Measurements from ENCODE around the gene CD9. TPM values are rescaled to one million over a fixed set of nuclear protein-coding genes. Genes with fewer than 3 reads are reported as not detected.
A peak's percentile ranks its signal among the peaks of the same experiment; 100 is the strongest.

Gene CD9
- polyA plus RNA-seq, 3 donors, result 7.6 to 323 (median 7.7) TPM

GRCh38 chr12:6203601-6204000, 3.4 kb downstream of the CD9 start:
- H3K27ac ChIP-seq (ENCODE audit: low read depth in 1 of 2, low read length in 2 of 2), result no peak overlapping the region
- H3K27me3 ChIP-seq (ENCODE audit: control insufficient read depth in 2 of 2, insufficient read depth in 2 of 2, low read length in 2 of 2), result peaks cover 33 to 46% of the 10 kb centered on the region in 2 donors
- H3K4me1 ChIP-seq (ENCODE audit: control insufficient read depth in 1 of 2, insufficient read depth in 2 of 2, low read length in 2 of 2), result peaks cover 19 to 22% of the 10 kb centered on the region in 2 donors
- H3K79me2 ChIP-seq (ENCODE audit: insufficient read depth, low read length), result no peaks in the 10 kb centered on the region
- no peaks in the 10 kb centered on the region for H4K20me1 ChIP-seq (ENCODE audit: insufficient read depth, low read length)
- peaks cover 0 to 4% of the 10 kb centered on the region in 2 donors for H3K9me3 ChIP-seq (replicated peaks in 1 of 2; ENCODE audit: control insufficient read depth in 1 of 2, insufficient read depth in 1 of 2, low read length in 2 of 2)
- no peak overlapping the region for H2AFZ ChIP-seq (ENCODE audit: insufficient read depth, low read depth, low read length, poor library complexity, severe bottlenecking)
- no peaks in the 10 kb centered on the region for H3K36me3 ChIP-seq (replicated peaks in 1 of 2; ENCODE audit: control insufficient read depth in 1 of 2, insufficient read depth in 2 of 2, low read length in 2 of 2)
- no peak for TF ChIP-seq CTCF (IDR thresholded peaks at IDR 0.05)
- H3K4me3 ChIP-seq (replicated peaks in 1 of 3; ENCODE audit: low read depth in 2 of 3, low read length in 3 of 3), result no peak overlapping the region
- no peak overlapping the region for H3K9ac ChIP-seq (ENCODE audit: insufficient read depth, low read length, poor library complexity, severe bottlenecking)
- no peak for DNase-seq
- peaks cover 47 to 64% (median 49%) of the 10 kb centered on the region in 3 donors for H3K27me3 Mint-ChIP-seq (ENCODE audit: low read depth in 3 of 3)
- peaks cover 46% of the 10 kb centered on the region for H3K4me1 Mint-ChIP-seq
- H3K36me3 Mint-ChIP-seq, result peaks cover 0 to 28% of the 10 kb centered on the region in 2 donors
- no CpG with 5 or more reads among the region's 3 CpGs for WGBS (ENCODE audit: insufficient coverage)
- no peak overlapping the region for H3K4me2 ChIP-seq (replicated peaks; ENCODE audit: extremely low read depth, low read length, poor library complexity, severe bottlenecking)
- peaks cover 0 to 11% (median 4%) of the 10 kb centered on the region in 7 donors for H3K9me3 Mint-ChIP-seq
- intact Hi-C loops (cut with micrococcal nuclease), result no loop called here
- no peak overlapping the region for H3K4me3 Mint-ChIP-seq
- H3K27ac Mint-ChIP-seq, result peak overlapping the region in 1 of 7 donors; percentile 68

- Histone ChIP-seq H3K79me2 (ENCODE audit: insufficient read depth, low read length) (no peaks in the 10 kb centered on the region), H3K9me3 (replicated peaks in 1 of 2; ENCODE audit: control insufficient read depth in 1 of 2, insufficient read depth in 1 of 2, low read length in 2 of 2) (peaks cover 0 to 4% of the 10 kb centered on the region in 2 donors), H3K27ac (ENCODE audit: low read depth in 1 of 2, low read length in 2 of 2) (no peak overlapping the region), H3K27me3 (ENCODE audit: control insufficient read depth in 2 of 2, insufficient read depth in 2 of 2, low read length in 2 of 2) (peaks cover 28 to 36% of the 10 kb centered on the region in 2 donors), H2AFZ (ENCODE audit: insufficient read depth, low read depth, low read length, poor library complexity, severe bottlenecking) (no peak overlapping the region), H4K20me1 (ENCODE audit: insufficient read depth, low read length) (no peaks in the 10 kb centered on the region), H3K9ac (ENCODE audit: insufficient read depth, low read length, poor library complexity, severe bottlenecking) (no peak overlapping the region), H3K4me1 (ENCODE audit: control insufficient read depth in 1 of 2, insufficient read depth in 2 of 2, low read length in 2 of 2) (peaks cover 16 to 17% of the 10 kb centered on the region in 2 donors), H3K4me3 (replicated peaks in 1 of 3; ENCODE audit: low read depth in 2 of 3, low read length in 3 of 3) (no peak overlapping the region), H3K4me2 (replicated peaks; ENCODE audit: extremely low read depth, low read length, poor library complexity, severe bottlenecking) (no peak overlapping the region), H3K36me3 (replicated peaks in 1 of 2; ENCODE audit: control insufficient read depth in 1 of 2, insufficient read depth in 2 of 2, low read length in 2 of 2) (no peaks in the 10 kb centered on the region)
- Mint-ChIP-seq H3K4me1 (peaks cover 36% of the 10 kb centered on the region), H3K36me3 (peaks cover 0 to 20% of the 10 kb centered on the region in 2 donors), H3K9me3 (peaks cover 0 to 11% (median 3%) of the 10 kb centered on the region in 7 donors), H3K27ac (no peak overlapping the region), H3K27me3 (ENCODE audit: low read depth in 3 of 3) (peaks cover 38 to 54% (median 39%) of the 10 kb centered on the region in 3 donors), H3K4me3 (no peak overlapping the region)
- no peak for TF ChIP-seq CTCF (IDR thresholded peaks at IDR 0.05)
- no peak for DNase-seq
- intact Hi-C loops (cut with micrococcal nuclease), result no loop called here
- 78% methylated on average over 4 of the region's 5 CpGs for WGBS (ENCODE audit: insufficient coverage)
Measured at GRCh38 chr12:6204533-6205143, 4.4 kb downstream of the CD9 start.

Data from CD14-positive monocyte (primary cell).